Keratinocyte (primary cell): ENCODE results near the gene KRTAP10-6.
A peak's percentile ranks its signal among the peaks of the same experiment; 100 is the strongest.

ENCODE experiments used
- CTCF ChIP-seq, 3 experiments: IDR thresholded peaks in 1 of 3; conservative IDR thresholded peaks in 1 of 3; optimal IDR thresholded peaks in 1 of 3; 2 replicates in 2 of 3; 3 replicates in 1 of 3; pipeline versions ENCODE3 to v1.5.1; 2011; ENCODE audit warnings: low read length in 3 of 3, mild to moderate bottlenecking in 3 of 3, moderate library complexity in 2 of 3, control low read depth in 1 of 3, inconsistent platforms in 1 of 3; ENCODE audit not compliant: insufficient read depth in 2 of 3; ENCODE audit errors: extremely low read depth in 1 of 3
- EZH2 ChIP-seq: IDR thresholded peaks from one replicate; pipeline ENCODE4 v1.6.1; 2012; ENCODE audit warnings: inconsistent platforms, mild to moderate bottlenecking, low read length, moderate library complexity

DNA sequence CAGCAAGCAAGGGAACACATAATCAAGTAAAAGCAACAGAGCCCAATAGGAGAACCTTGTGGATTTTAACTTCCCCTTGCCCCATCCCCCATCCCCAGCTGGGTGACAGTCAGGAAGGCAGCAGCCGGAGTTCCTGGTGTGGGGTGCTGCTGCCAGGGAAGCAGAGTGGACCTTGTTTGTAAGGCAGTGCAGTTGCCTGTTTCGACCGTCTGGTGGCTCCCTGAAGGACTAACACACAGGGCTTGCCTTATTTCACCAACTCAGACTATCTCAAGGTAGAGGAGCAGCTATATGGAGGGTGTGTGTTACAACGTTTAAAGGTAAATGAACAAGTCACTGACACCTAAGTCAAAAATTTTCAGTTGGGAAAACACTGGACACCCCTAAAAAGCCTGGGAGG is 26.2 kb upstream of the KRTAP10-6 start:
- TF ChIP-seq CTCF (optimal IDR thresholded peaks at IDR 0.05 in 1 of 3, IDR thresholded peaks at IDR 0.05 in 1 of 3, conservative IDR thresholded peaks at IDR 0.05 in 1 of 3; ENCODE audit: extremely low read depth in 1 of 3, insufficient read depth in 2 of 3, low read length in 3 of 3) (peak in 1 of 3 experiments; percentile 7), EZH2 (no peak)
